Measurements from ENCODE around the gene CD82.

GRCh38 chr11:44576656-44577055 lies 11.2 kb downstream of the CD82 start:
- TF ChIP-seq POLR2A (IDR thresholded peaks at IDR 0.05), result no peak
- no peak for TF ChIP-seq CTCF (IDR thresholded peaks at IDR 0.05)
